Chondrocyte (in vitro differentiated cells): ENCODE measurements around the gene L1CAM. TPM values are rescaled to one million over a fixed set of nuclear protein-coding genes. Genes with fewer than 3 reads are reported as not detected.

ENCODE experiments used
- DNase-seq: peaks from one replicate; pipeline ENCODE4 v3.0.0; 2021; ENCODE audit warnings: mixed read lengths, low spot score
- H3K27ac Mint-ChIP-seq: one replicate; pipeline ENCODE4 v1.8.0; 2021; ENCODE audit warnings: mild to moderate bottlenecking, moderate library complexity, mixed read lengths; ENCODE audit not compliant: unreplicated experiment
- H3K27me3 Mint-ChIP-seq: 2 replicates; pipeline ENCODE4 v1.8.0; 2021; ENCODE audit warnings: low read depth, mixed read lengths
- H3K36me3 Mint-ChIP-seq: 2 replicates; pipeline ENCODE4 v1.8.0; 2021; ENCODE audit warnings: low read depth, mixed read lengths
- H3K4me1 Mint-ChIP-seq: 2 replicates; pipeline ENCODE4 v1.8.0; 2021; ENCODE audit warnings: low read depth, mild to moderate bottlenecking, mixed read lengths
- H3K4me3 Mint-ChIP-seq: one replicate; pipeline ENCODE4 v1.8.0; 2021; ENCODE audit warnings: mild to moderate bottlenecking, moderate library complexity, mixed read lengths; ENCODE audit not compliant: unreplicated experiment
- H3K9me3 Mint-ChIP-seq: 2 replicates; pipeline ENCODE4 v1.8.0; 2021; ENCODE audit warnings: low read depth, mixed read lengths
- CTCF ChIP-seq: fragments of 200-600 bp; sonication (generic); IDR thresholded peaks from 2 replicates; pipeline ENCODE4 v1.5.0; 2021; ENCODE audit warnings: antibody characterized with exemption, mild to moderate bottlenecking, moderate library complexity
- total RNA-seq: library from RNA; stranded (reverse); gene quantifications from 3 replicates; pipeline ENCODE4 v1.2.1, GENCODE V29; 2021

Gene L1CAM
- total RNA-seq, 1 donor from 2014 or later = 2.5 TPM

DNA sequence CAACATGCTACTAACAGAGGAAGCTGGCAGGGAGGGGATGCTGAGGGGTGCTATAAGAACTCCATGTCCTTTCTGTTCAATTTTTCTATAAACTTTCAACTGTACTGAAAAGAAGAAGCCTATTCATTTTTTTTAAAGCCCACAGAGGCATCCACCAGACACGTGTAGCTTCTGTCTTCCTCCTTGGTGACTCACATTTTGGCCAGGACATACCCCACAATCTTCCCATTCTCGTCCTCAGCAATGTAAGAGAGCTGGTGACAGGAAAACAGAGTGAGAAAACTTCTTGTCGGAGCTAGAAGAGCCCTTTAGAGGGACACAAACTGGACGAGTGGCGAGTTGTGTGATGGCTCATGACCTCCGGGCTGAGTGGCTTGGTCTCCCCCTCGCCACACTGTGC, 47.8 kb upstream of the L1CAM start:
- H3K36me3 Mint-ChIP-seq = peaks cover 4% of the 10 kb centered on the region
- peak overlapping the region; percentile 81 for H3K4me3 Mint-ChIP-seq
- TF ChIP-seq CTCF = no peak
- no peak for DNase-seq
- peaks cover 15% of the 10 kb centered on the region for H3K4me1 Mint-ChIP-seq
- no peaks in the 10 kb centered on the region for H3K9me3 Mint-ChIP-seq
- H3K27me3 Mint-ChIP-seq = no peaks in the 10 kb centered on the region
- H3K27ac Mint-ChIP-seq = peak overlapping the region; percentile 34

DNA sequence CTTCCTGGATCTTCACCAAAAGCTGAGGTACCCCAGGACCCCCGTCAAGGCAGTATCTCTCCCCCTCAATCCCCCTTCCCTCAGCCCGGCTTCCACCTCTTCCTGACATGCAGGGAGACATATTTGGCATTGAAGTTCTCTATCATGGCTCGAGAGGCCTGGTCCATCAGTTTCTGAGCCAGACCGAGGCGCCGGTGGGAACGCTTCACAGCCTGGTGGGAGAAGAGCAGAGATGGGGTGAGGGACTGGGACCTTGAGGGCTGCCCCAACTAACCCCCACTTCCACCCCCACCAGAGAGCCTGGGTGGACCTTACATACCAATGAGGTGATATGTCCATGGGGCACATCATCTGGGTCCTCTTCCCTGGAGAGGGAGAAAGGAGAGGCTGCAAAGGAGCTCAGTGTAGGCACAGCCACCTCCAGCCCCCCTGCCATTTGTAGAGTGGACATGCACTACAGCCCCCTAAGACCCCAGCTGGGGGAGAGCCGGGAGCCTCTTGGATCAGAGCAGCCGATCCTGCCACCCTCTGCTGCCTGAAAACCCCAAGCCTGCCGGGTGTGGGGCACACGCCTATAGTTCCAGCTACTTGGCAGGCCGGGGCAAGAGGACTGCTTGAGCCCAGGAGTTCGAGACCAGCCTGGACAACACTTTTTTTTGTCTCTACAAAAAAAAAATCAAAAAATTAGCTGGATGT, 46.4 kb upstream of the L1CAM start:
- H3K4me1 Mint-ChIP-seq = peaks cover 23% of the 10 kb centered on the region
- no peak for DNase-seq
- H3K27ac Mint-ChIP-seq = no peak overlapping the region
- no peaks in the 10 kb centered on the region for H3K27me3 Mint-ChIP-seq
- H3K4me3 Mint-ChIP-seq = no peak overlapping the region
- no peak for TF ChIP-seq CTCF
- H3K36me3 Mint-ChIP-seq = peaks cover 4% of the 10 kb centered on the region
- H3K9me3 Mint-ChIP-seq = no peaks in the 10 kb centered on the region

- Mint-ChIP-seq H3K9me3 (no peaks in the 10 kb centered on the region), H3K36me3 (peaks cover 4% of the 10 kb centered on the region), H3K27me3 (no peaks in the 10 kb centered on the region), H3K4me3 (no peak overlapping the region), H3K4me1 (peaks cover 29% of the 10 kb centered on the region), H3K27ac (no peak overlapping the region)
- DNase-seq = no peak
- no peak for TF ChIP-seq CTCF
These were observed 45.8 kb upstream of the L1CAM start for GRCh38 chrX:153931748-153932147.

DNA sequence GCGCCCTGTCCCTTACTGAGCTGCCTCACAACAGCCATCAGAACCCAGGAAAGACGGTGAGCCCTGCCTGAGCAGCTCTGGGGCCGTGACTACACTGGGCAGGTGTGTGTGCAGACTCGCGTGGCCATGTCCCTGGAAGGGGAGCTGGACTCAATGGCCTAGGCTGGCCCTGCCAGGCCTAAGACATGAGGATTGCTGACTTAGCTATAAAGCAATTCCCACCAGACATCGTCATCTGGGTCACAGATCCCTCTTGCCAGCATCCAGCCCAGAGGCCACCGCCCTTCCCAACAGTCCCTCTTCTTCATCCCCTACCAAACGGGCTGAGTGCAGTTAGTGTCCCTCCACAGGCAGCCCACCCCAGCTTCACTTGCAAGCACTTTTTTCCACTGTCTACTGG, 45.2 kb upstream of the L1CAM start:
- DNase-seq = no peak
- H3K36me3 Mint-ChIP-seq = peaks cover 4% of the 10 kb centered on the region
- TF ChIP-seq CTCF = no peak
- H3K4me3 Mint-ChIP-seq = no peak overlapping the region
- H3K27me3 Mint-ChIP-seq = no peaks in the 10 kb centered on the region
- no peaks in the 10 kb centered on the region for H3K9me3 Mint-ChIP-seq
- no peak overlapping the region for H3K27ac Mint-ChIP-seq
- H3K4me1 Mint-ChIP-seq = peaks cover 29% of the 10 kb centered on the region

DNA sequence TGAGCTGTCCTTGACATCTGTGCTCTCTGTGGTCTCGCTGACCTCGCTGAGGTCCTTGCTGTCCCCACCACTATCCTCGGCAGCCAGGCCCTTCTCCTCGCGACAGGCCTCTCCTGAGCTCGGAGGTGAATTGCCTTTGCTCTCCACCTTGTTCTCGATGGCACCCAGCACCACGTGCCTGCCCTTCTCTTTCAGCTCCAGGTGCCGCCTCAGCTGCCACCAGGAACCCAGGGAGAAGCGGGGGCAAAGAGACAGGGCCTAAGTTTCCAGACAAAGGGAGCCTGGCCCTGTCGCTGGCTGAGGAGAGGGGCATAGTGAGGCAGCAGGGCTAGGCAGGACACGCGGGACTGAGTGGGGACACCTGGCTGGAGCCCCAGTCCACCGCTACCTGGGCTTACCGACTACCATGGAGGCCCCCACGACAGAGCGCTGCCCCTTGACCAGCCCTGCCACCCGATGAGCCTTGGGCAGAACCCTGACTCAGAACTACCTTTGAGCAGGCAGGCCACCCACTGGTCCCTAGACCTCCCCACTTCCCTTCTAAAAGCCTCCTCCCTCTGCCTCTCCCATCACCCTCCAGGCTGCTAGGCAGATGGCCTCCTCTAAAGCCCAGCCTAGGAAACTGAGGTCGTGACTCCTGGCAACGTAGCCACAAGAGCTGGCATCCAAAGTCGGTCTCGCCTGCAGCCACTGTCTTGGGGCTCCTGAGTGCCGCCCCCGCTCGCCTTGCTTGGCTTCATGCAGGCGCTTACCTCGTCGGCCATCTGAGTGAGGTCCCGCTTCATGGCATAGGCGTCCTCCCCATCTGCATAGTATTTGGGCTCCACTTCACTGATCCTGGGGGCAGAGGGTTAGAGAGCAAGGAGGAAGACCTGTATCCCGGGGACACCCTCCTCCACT, 44.3 kb upstream of the L1CAM start:
- peaks cover 4% of the 10 kb centered on the region for H3K36me3 Mint-ChIP-seq
- H3K27ac Mint-ChIP-seq = peak overlapping the region; percentile 27
- H3K9me3 Mint-ChIP-seq = no peaks in the 10 kb centered on the region
- H3K27me3 Mint-ChIP-seq = no peaks in the 10 kb centered on the region
- H3K4me1 Mint-ChIP-seq = peaks cover 31% of the 10 kb centered on the region
- no peak for DNase-seq
- H3K4me3 Mint-ChIP-seq = no peak overlapping the region
- no peak for TF ChIP-seq CTCF
